GM12892 (cell line): Measurements from ENCODE around the gene AMBRA1.

Source experiments
- POLR2A ChIP-seq: IDR thresholded peaks from 2 replicates; pipeline ENCODE4 v1.6.1; 2011; ENCODE audit warnings: low read depth, low read length, control low read depth
- TAF1 ChIP-seq: IDR thresholded peaks from 2 replicates; pipeline ENCODE4 v1.6.1; 2011; ENCODE audit warnings: low read depth, mild to moderate bottlenecking, control low read depth, low read length, borderline replicate concordance

- no peak for TF ChIP-seq POLR2A
- no peak for TF ChIP-seq TAF1
These were observed 11.2 kb downstream of the AMBRA1 start for GRCh38 chr11:46582588-46582987.
